Hepatocyte (in vitro differentiated cells): Measurements from ENCODE around the gene CCL2. TPM values are rescaled to one million over a fixed set of nuclear protein-coding genes. Genes with fewer than 3 reads are reported as not detected.

Experiments
- DNase-seq: peaks from one replicate; pipeline ENCODE4 v3.0.0-alpha.2; 2016; ENCODE audit warnings: low spot score
- H2AFZ ChIP-seq: fragments of 200-600 bp; sonication (generic); 2 replicates; pipeline ENCODE4 v1.6.0; 2016; ENCODE audit warnings: antibody characterized with exemption, mild to moderate bottlenecking
- H3K27ac ChIP-seq: fragments of 200-600 bp; sonication (generic); 2 replicates; pipeline ENCODE4 v1.5.1; 2016; ENCODE audit warnings: mild to moderate bottlenecking
- H3K27me3 ChIP-seq: fragments of 200-600 bp; sonication (generic); 2 replicates; pipeline ENCODE4 v1.6.1; 2016
- H3K36me3 ChIP-seq: fragments of 200-600 bp; sonication (generic); replicated peaks from 2 replicates; pipeline ENCODE4 v1.5.1; 2016; ENCODE audit warnings: low read depth; ENCODE audit not compliant: insufficient read depth
- H3K4me1 ChIP-seq: fragments of 200-600 bp; sonication (generic); 2 replicates; pipeline ENCODE4 v1.5.1; 2016; ENCODE audit warnings: mild to moderate bottlenecking, moderate library complexity; ENCODE audit not compliant: insufficient read depth
- H3K4me2 ChIP-seq: fragments of 200-600 bp; sonication (generic); 2 replicates; pipeline ENCODE4 v1.6.0; 2016
- H3K4me3 ChIP-seq: fragments of 200-600 bp; sonication (generic); 2 replicates; pipeline ENCODE4 v1.5.1; 2016; ENCODE audit warnings: mild to moderate bottlenecking
- H3K79me2 ChIP-seq: fragments of 200-600 bp; sonication (generic); 2 replicates; pipeline ENCODE4 v1.6.0; 2017; ENCODE audit warnings: mild to moderate bottlenecking
- H3K9me2 ChIP-seq: fragments of 200-600 bp; sonication (generic); replicated peaks from 2 replicates; pipeline ENCODE4 v1.6.0; 2017; ENCODE audit warnings: mild to moderate bottlenecking; ENCODE audit not compliant: insufficient read depth
- H3K9me3 ChIP-seq: fragments of 200-600 bp; sonication (generic); 2 replicates; pipeline ENCODE4 v1.5.1; 2016; ENCODE audit warnings: low read depth, mild to moderate bottlenecking
- H4K20me1 ChIP-seq: fragments of 200-600 bp; sonication (generic); 2 replicates; pipeline ENCODE4 v1.6.0; 2016; ENCODE audit warnings: mild to moderate bottlenecking; ENCODE audit not compliant: insufficient read depth, poor library complexity, severe bottlenecking
- CTCF ChIP-seq: fragments of 200-600 bp; sonication (generic); IDR thresholded peaks from 2 replicates; pipeline ENCODE4 v1.5.1; 2016; ENCODE audit warnings: antibody characterized with exemption, mild to moderate bottlenecking; ENCODE audit not compliant: poor library complexity
- EZH2 ChIP-seq: fragments of 200-600 bp; sonication (generic); IDR thresholded peaks from 2 replicates; pipeline ENCODE4 v1.6.1; 2016; ENCODE audit warnings: antibody characterized with exemption, mild to moderate bottlenecking, borderline replicate concordance
- EZH2phosphoT487 ChIP-seq: fragments of 200-600 bp; sonication (generic); IDR thresholded peaks from one replicate; pipeline ENCODE4 v1.6.1; 2018; ENCODE audit warnings: antibody characterized with exemption, mild to moderate bottlenecking, low read depth, moderate library complexity; ENCODE audit not compliant: unreplicated experiment, severe bottlenecking
- WGBS: methylation state at CpG from one replicate; pipeline ENCODE4 v1.1.6; 2016; ENCODE audit warnings: low lambda C conversion rate; ENCODE audit errors: missing lambda C conversion rate; 5-methylcytosine and 5-hydroxymethylcytosine counted together
- polyA plus RNA-seq: library from polyadenylated mRNA; unstranded; fragments of >200 nt; fragmentation: Nextera tagmentation; extraction: Ambion mirVana; gene quantifications from 2 replicates; pipeline ENCODE4 v1.2.1, GENCODE V29; 2016
- total RNA-seq: library from RNA; depleted of rRNA; stranded (reverse); fragments of >200 nt; gene quantifications from 2 replicates; pipeline ENCODE4 v1.2.3, GENCODE V29; 2014

The CCL2 gene
- total and polyA plus RNA-seq, 2 experiments from 2014 or later: 27.4 to 54.0 TPM

- H3K4me3 ChIP-seq: no peak overlapping the region
- no peaks in the 10 kb centered on the region for H3K79me2 ChIP-seq
- H3K36me3 ChIP-seq: no peaks in the 10 kb centered on the region
- H2AFZ ChIP-seq: no peak overlapping the region
- H4K20me1 ChIP-seq: no peaks in the 10 kb centered on the region
- no peaks in the 10 kb centered on the region for H3K4me1 ChIP-seq
- no peaks in the 10 kb centered on the region for H3K9me2 ChIP-seq
- H3K27ac ChIP-seq: no peak overlapping the region
- DNase-seq: no peak
- no peaks in the 10 kb centered on the region for H3K9me3 ChIP-seq
- WGBS: 54% methylated on average over 3 of the region's 3 CpGs
- no peak for TF ChIP-seq EZH2phosphoT487
- TF ChIP-seq EZH2: no peak
- TF ChIP-seq CTCF: no peak
- H3K27me3 ChIP-seq: no peaks in the 10 kb centered on the region
- no peak overlapping the region for H3K4me2 ChIP-seq
Measured at GRCh38 chr17:34299956-34300577, 45.0 kb downstream of the CCL2 start.

- DNase-seq: no peak
- 63% methylated on average over 3 of the region's 3 CpGs for WGBS
Measured at GRCh38 chr17:34300652-34301370, 45.7 kb downstream of the CCL2 start.

GRCh38 chr17:34301986-34302385 lies 46.9 kb downstream of the CCL2 start:
- Histone ChIP-seq H3K4me2 (no peak overlapping the region), H3K4me1 (no peaks in the 10 kb centered on the region), H3K79me2 (no peaks in the 10 kb centered on the region), H3K27me3 (no peaks in the 10 kb centered on the region), H3K4me3 (no peak overlapping the region), H3K9me3 (no peaks in the 10 kb centered on the region), H3K27ac (no peak overlapping the region), H3K36me3 (no peaks in the 10 kb centered on the region), H2AFZ (no peak overlapping the region), H3K9me2 (no peaks in the 10 kb centered on the region), H4K20me1 (no peaks in the 10 kb centered on the region)
- TF ChIP-seq EZH2 (no peak), CTCF (no peak), EZH2phosphoT487 (no peak)
- WGBS: 96% methylated on average over 2 of the region's 2 CpGs
- DNase-seq: no peak

More at GRCh38 chr17:34300652-34301370, 45.7 kb downstream of the CCL2 start:
- Histone ChIP-seq H3K27ac (no peak overlapping the region), H3K36me3 (no peaks in the 10 kb centered on the region), H3K27me3 (no peaks in the 10 kb centered on the region), H3K9me2 (no peaks in the 10 kb centered on the region), H3K4me2 (no peak overlapping the region), H3K9me3 (no peaks in the 10 kb centered on the region), H4K20me1 (no peaks in the 10 kb centered on the region), H2AFZ (no peak overlapping the region), H3K79me2 (no peaks in the 10 kb centered on the region), H3K4me1 (no peaks in the 10 kb centered on the region), H3K4me3 (no peak overlapping the region)
- TF ChIP-seq EZH2phosphoT487 (no peak), CTCF (no peak), EZH2 (no peak)
